Epithelial cell of esophagus (primary cell): Measurements from ENCODE around the gene DIRAS3.

ENCODE experiments used
- DNase-seq: peaks from one replicate; pipeline ENCODE4 v3.0.0; 2010; ENCODE audit warnings: low read depth
- H3K4me3 ChIP-seq: 2 replicates; pipeline ENCODE4 v1.5.1; 2011; ENCODE audit warnings: mild to moderate bottlenecking, low read length, control low read depth
- CTCF ChIP-seq: IDR thresholded peaks from 2 replicates; pipeline ENCODE4 v1.5.1; 2011; ENCODE audit warnings: low read depth, mild to moderate bottlenecking, low read length, control low read depth, inconsistent platforms; ENCODE audit not compliant: insufficient read depth; ENCODE audit errors: missing control alignments

DIRAS3 gene

GRCh38 chr1:68046885-68047658 is 3.4 kb downstream of the DIRAS3 start:
- TF ChIP-seq CTCF: no peak
- no peak overlapping the region for H3K4me3 ChIP-seq
- DNase-seq: peak; percentile 4

- no peak overlapping the region for H3K4me3 ChIP-seq
- DNase-seq: no peak
- no peak for TF ChIP-seq CTCF
These were observed 4.0 kb downstream of the DIRAS3 start for GRCh38 chr1:68046423-68046822.

GRCh38 chr1:68045511-68046180 is 4.8 kb downstream of the DIRAS3 start:
- H3K4me3 ChIP-seq: no peak overlapping the region
- DNase-seq: no peak
- TF ChIP-seq CTCF: no peak

GRCh38 chr1:68043443-68044090 is 6.9 kb downstream of the DIRAS3 start:
- no peak overlapping the region for H3K4me3 ChIP-seq
- no peak for TF ChIP-seq CTCF
- DNase-seq: no peak

- DNase-seq: no peak
- H3K4me3 ChIP-seq: no peak overlapping the region
- TF ChIP-seq CTCF: no peak
These were observed 13.5 kb downstream of the DIRAS3 start for GRCh38 chr1:68036946-68037345.

GRCh38 chr1:68029444-68029843 is 21.0 kb downstream of the DIRAS3 start:
- no peak for DNase-seq
- H3K4me3 ChIP-seq: no peak overlapping the region
- TF ChIP-seq CTCF: no peak
